Neural crest cell (in vitro differentiated cells): Measurements from ENCODE around the gene TRIP10. TPM values are rescaled to one million over a fixed set of nuclear protein-coding genes. Genes with fewer than 3 reads are reported as not detected.
"Not testable (repeated sequence)": the region's sequence is repeated elsewhere in the genome, so short reads cannot be mapped to it uniquely, and the experiment has no call there.

ENCODE experiments used
- DNase-seq: peaks from one replicate; pipeline ENCODE4 v3.0.0; 2021; ENCODE audit warnings: low read depth, mixed read lengths, low spot score
- H3K27ac Mint-ChIP-seq: one replicate; pipeline ENCODE4 v1.8.0; 2021; ENCODE audit warnings: mild to moderate bottlenecking, mixed read lengths; ENCODE audit not compliant: unreplicated experiment
- H3K27me3 Mint-ChIP-seq: 2 replicates; pipeline ENCODE4 v1.8.0; 2021; ENCODE audit warnings: low read depth, mild to moderate bottlenecking, mixed read lengths
- H3K36me3 Mint-ChIP-seq: 2 replicates; pipeline ENCODE4 v1.8.0; 2021; ENCODE audit warnings: low read depth, mild to moderate bottlenecking, mixed read lengths
- H3K4me1 Mint-ChIP-seq: 2 replicates; pipeline ENCODE4 v1.8.0; 2021; ENCODE audit warnings: mixed read lengths
- H3K4me3 Mint-ChIP-seq: one replicate; pipeline ENCODE4 v1.8.0; 2021; ENCODE audit warnings: mild to moderate bottlenecking, mixed read lengths
- H3K9me3 Mint-ChIP-seq: 2 replicates; pipeline ENCODE4 v1.8.0; 2021; ENCODE audit warnings: mixed read lengths
- CTCF ChIP-seq: fragments of 200-600 bp; sonication (generic); conservative IDR thresholded peaks from 2 replicates; pipeline ENCODE4 v1.5.0; 2021; ENCODE audit warnings: antibody characterized with exemption, mild to moderate bottlenecking
- total RNA-seq: library from RNA; stranded (reverse); gene quantifications from 2 replicates; pipeline ENCODE4 v1.2.1, GENCODE V29; 2021

Gene TRIP10
- total RNA-seq, 1 donor from 2014 or later, result 20.6 TPM

GRCh38 chr19:6761053-6761676 lies 21.7 kb downstream of the TRIP10 start:
- H3K4me3 Mint-ChIP-seq, result no peak overlapping the region
- H3K9me3 Mint-ChIP-seq, result no peaks in the 10 kb centered on the region
- H3K4me1 Mint-ChIP-seq, result no peaks in the 10 kb centered on the region
- H3K36me3 Mint-ChIP-seq, result no peaks in the 10 kb centered on the region
- TF ChIP-seq CTCF, result no peak
- H3K27ac Mint-ChIP-seq, result no peak overlapping the region
- peaks cover 18% of the 10 kb centered on the region for H3K27me3 Mint-ChIP-seq
- no peak for DNase-seq

- not testable (repeated sequence) for H3K9me3 Mint-ChIP-seq, H3K27ac Mint-ChIP-seq, H3K36me3 Mint-ChIP-seq, DNase-seq, H3K4me3 Mint-ChIP-seq, H3K4me1 Mint-ChIP-seq
- peaks cover 30% of the 10 kb centered on the region for H3K27me3 Mint-ChIP-seq
These were observed 22.8 kb downstream of the TRIP10 start for GRCh38 chr19:6762253-6762797.

GRCh38 chr19:6765738-6766356 lies 26.4 kb downstream of the TRIP10 start:
- TF ChIP-seq CTCF, result no peak
- H3K9me3 Mint-ChIP-seq, result no peaks in the 10 kb centered on the region
- peaks cover 57% of the 10 kb centered on the region for H3K27me3 Mint-ChIP-seq
- no peak overlapping the region for H3K4me3 Mint-ChIP-seq
- H3K4me1 Mint-ChIP-seq, result peaks cover 13% of the 10 kb centered on the region
- no peaks in the 10 kb centered on the region for H3K36me3 Mint-ChIP-seq
- no peak overlapping the region for H3K27ac Mint-ChIP-seq
- no peak for DNase-seq

GRCh38 chr19:6766357-6767080 lies 27.0 kb downstream of the TRIP10 start:
- H3K4me3 Mint-ChIP-seq, result no peak overlapping the region
- H3K27me3 Mint-ChIP-seq, result peaks cover 57% of the 10 kb centered on the region
- TF ChIP-seq CTCF, result no peak
- DNase-seq, result no peak
- no peaks in the 10 kb centered on the region for H3K9me3 Mint-ChIP-seq
- no peaks in the 10 kb centered on the region for H3K36me3 Mint-ChIP-seq
- H3K27ac Mint-ChIP-seq, result no peak overlapping the region
- peaks cover 13% of the 10 kb centered on the region for H3K4me1 Mint-ChIP-seq

- Mint-ChIP-seq H3K4me3 (no peak overlapping the region), H3K9me3 (no peaks in the 10 kb centered on the region), H3K27ac (no peak overlapping the region), H3K4me1 (peaks cover 13% of the 10 kb centered on the region), H3K27me3 (peaks cover 60% of the 10 kb centered on the region), H3K36me3 (no peaks in the 10 kb centered on the region)
- TF ChIP-seq CTCF, result no peak
- no peak for DNase-seq
These were observed 27.5 kb downstream of the TRIP10 start for GRCh38 chr19:6767081-6767356.
